Astrocyte (in vitro differentiated cells and primary cell): Measurements from ENCODE around the gene DGKH.

ENCODE experiments used
- EZH2 ChIP-seq: IDR thresholded peaks from 2 replicates; pipeline ENCODE4 v1.6.1; 2012; ENCODE audit warnings: mild to moderate bottlenecking, low read length, inconsistent platforms; ENCODE audit not compliant: insufficient read depth
- TF ChIP-seq, protein P1 (sequence below): IDR thresholded peaks from 2 replicates; pipeline ENCODE4 v1.5.1; 2011; ENCODE audit warnings: low read depth, mild to moderate bottlenecking, inconsistent platforms, low read length, moderate library complexity; ENCODE audit not compliant: insufficient read depth

DNA sequence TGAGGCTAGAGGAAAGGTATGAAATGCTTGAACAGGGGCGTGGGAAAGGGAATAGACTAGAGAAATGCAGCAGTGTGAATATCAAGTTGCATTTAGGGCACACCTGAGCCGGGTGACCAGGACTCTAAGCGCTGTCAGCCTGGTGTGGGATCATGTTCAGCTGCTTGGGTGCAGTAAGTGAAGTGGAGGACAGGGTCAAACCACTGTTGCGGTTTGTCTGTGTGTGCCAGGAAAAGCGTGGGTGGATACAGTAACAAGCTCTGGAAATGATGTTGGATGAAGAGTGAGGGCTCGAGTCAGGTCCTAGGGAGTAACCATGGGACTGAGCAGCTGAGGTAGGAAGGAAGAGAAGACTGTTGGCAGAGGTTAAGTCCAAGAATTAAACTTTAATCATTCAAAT lies 15.8 kb downstream of the DGKH start:
- TF ChIP-seq, protein P1, sequence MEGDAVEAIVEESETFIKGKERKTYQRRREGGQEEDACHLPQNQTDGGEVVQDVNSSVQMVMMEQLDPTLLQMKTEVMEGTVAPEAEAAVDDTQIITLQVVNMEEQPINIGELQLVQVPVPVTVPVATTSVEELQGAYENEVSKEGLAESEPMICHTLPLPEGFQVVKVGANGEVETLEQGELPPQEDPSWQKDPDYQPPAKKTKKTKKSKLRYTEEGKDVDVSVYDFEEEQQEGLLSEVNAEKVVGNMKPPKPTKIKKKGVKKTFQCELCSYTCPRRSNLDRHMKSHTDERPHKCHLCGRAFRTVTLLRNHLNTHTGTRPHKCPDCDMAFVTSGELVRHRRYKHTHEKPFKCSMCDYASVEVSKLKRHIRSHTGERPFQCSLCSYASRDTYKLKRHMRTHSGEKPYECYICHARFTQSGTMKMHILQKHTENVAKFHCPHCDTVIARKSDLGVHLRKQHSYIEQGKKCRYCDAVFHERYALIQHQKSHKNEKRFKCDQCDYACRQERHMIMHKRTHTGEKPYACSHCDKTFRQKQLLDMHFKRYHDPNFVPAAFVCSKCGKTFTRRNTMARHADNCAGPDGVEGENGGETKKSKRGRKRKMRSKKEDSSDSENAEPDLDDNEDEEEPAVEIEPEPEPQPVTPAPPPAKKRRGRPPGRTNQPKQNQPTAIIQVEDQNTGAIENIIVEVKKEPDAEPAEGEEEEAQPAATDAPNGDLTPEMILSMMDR, result no peak
- TF ChIP-seq EZH2, result no peak
